PFSK-1 (cell line): ENCODE measurements around the gene NRDE2. TPM values are rescaled to one million over a fixed set of nuclear protein-coding genes. Genes with fewer than 3 reads are reported as not detected.
A peak's percentile ranks its signal among the peaks of the same experiment; 100 is the strongest.

ENCODE experiments used
- FOXP2 ChIP-seq: optimal IDR thresholded peaks from 2 replicates; pipeline ENCODE3; 2011; ENCODE audit warnings: borderline replicate concordance, control low read depth, inconsistent platforms; ENCODE audit not compliant: insufficient read depth; ENCODE audit errors: extremely low read length, extremely low read depth
- POLR2AphosphoS5 ChIP-seq: IDR thresholded peaks from 2 replicates; pipeline ENCODE4 v1.6.1; 2012; ENCODE audit warnings: low read depth, mild to moderate bottlenecking, control low read depth, low read length, moderate library complexity
- REST ChIP-seq, 2 experiments: IDR thresholded peaks; 2 replicates each; pipeline versions ENCODE4 v1.6.1 to v1.8.0; 2011 to 2012; ENCODE audit warnings: low read depth in 2 of 2, low read length in 2 of 2, control low read depth in 1 of 2, inconsistent platforms in 1 of 2, mild to moderate bottlenecking in 1 of 2, moderate library complexity in 1 of 2; ENCODE audit not compliant: insufficient read depth in 1 of 2
- SIN3A ChIP-seq: IDR thresholded peaks from 2 replicates; pipeline ENCODE4 v1.6.1; 2012; ENCODE audit warnings: mild to moderate bottlenecking, low read length, moderate library complexity, borderline replicate concordance; ENCODE audit not compliant: insufficient read depth
- TAF1 ChIP-seq: IDR thresholded peaks from 2 replicates; pipeline ENCODE4 v1.6.1; 2012; ENCODE audit warnings: low read length, control low read depth, borderline replicate concordance; ENCODE audit not compliant: insufficient read depth
- polyA plus RNA-seq: library from polyadenylated mRNA; unstranded; fragments of >200 nt; gene quantifications from one replicate; pipeline ENCODE4 v1.2.1, GENCODE V29; 2012; ENCODE audit warnings: low read depth, missing spikeins; ENCODE audit not compliant: insufficient read length

Gene NRDE2, protein sequence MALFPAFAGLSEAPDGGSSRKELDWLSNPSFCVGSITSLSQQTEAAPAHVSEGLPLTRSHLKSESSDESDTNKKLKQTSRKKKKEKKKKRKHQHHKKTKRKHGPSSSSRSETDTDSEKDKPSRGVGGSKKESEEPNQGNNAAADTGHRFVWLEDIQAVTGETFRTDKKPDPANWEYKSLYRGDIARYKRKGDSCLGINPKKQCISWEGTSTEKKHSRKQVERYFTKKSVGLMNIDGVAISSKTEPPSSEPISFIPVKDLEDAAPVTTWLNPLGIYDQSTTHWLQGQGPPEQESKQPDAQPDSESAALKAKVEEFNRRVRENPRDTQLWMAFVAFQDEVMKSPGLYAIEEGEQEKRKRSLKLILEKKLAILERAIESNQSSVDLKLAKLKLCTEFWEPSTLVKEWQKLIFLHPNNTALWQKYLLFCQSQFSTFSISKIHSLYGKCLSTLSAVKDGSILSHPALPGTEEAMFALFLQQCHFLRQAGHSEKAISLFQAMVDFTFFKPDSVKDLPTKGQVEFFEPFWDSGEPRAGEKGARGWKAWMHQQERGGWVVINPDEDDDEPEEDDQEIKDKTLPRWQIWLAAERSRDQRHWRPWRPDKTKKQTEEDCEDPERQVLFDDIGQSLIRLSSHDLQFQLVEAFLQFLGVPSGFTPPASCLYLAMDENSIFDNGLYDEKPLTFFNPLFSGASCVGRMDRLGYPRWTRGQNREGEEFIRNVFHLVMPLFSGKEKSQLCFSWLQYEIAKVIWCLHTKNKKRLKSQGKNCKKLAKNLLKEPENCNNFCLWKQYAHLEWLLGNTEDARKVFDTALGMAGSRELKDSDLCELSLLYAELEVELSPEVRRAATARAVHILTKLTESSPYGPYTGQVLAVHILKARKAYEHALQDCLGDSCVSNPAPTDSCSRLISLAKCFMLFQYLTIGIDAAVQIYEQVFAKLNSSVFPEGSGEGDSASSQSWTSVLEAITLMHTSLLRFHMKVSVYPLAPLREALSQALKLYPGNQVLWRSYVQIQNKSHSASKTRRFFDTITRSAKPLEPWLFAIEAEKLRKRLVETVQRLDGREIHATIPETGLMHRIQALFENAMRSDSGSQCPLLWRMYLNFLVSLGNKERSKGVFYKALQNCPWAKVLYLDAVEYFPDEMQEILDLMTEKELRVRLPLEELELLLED
- 7.6 TPM for polyA plus RNA-seq

DNA sequence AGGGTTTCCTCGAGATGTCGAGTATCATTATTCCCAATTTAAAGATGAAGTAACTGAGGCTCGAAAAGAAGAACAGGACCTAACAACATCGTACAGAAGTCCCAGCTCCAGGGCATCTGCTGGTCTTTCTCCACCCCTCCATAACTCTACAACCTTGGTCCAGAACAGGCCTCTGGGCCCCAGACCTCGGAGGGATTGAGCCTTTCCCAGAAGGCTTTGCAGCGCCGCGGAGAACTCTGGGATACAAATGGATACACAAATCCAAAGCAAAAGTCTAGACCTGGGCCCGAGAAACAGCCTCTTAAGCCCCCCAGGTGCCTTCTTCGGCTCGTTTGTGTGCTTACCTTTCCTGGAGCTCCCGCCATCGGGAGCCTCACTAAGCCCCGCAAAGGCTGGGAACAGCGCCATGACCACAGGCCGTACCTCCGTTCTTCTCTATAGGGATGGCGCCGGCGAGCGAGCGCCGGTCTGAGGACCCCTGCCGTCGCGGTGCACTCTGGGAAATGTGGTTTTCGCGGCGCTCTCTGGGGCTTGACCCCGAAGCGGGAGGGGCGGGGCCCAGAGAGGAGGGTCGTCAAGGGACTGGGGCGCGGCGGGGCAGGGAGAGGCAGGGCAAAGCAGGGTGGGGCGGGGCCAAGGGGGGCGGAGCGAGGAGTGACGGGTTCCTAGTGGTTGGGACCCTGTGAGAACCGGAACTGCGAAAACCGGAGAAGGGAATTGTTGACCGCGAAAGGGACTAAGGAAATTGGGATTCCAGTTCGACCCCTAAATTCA is at the start of gene NRDE2:
Gene NRDE2 (minus strand): TSS at position 445 of the 774 bp plus-strand sequence. CDS start 37 bp downstream, at position 408.
- no peak for TF ChIP-seq FOXP2
- TF ChIP-seq POLR2AphosphoS5 = peak; percentile 65; the same call in 1 of the 2 replicates
- no peak for TF ChIP-seq SIN3A
- TF ChIP-seq TAF1 = 0 out of 2 replicates have a peak, but pooled peaks have one; percentile 58
- no peak for TF ChIP-seq REST (IDR thresholded peaks at IDR 0.05; ENCODE audit: insufficient read depth in 1 of 2, low read depth in 2 of 2, low read length in 2 of 2)

DNA sequence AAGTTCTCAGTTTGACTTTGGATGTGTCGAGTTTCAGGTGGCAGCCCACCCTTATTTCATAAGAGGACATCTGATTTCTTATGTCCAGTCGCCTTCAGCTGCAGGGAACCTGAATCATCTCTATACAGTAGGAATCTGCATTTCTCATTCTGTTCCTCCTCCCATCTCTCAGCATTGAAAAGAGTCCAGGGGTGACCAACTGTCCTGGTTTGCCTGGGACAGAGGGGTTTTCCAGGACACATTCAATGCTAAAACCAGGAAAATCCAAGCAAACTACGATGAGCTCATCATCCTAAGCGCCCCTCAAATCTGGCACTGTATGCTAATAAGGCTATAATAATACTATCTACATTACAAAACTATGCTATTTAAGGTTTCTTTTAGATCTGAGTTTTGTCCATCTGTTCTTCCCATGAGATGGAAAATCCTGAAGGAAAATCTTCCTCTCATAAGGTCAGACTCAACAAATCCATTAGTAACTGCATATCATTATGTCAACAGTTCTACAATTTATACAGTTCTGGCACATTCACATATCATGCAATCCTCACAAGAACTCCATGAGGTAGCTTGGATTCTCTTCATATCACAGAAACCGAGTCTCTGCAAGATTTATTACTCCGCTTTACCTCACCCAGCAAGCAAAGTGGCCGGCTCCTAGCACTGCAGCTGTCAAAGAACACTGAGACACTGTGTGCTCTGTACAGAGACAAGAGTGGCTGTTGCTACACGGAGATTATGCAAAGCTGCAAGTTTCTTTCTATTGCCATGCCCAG is 49.5 kb upstream of the NRDE2 start:
- no peak for TF ChIP-seq TAF1
- TF ChIP-seq SIN3A = no peak
- no peak for TF ChIP-seq FOXP2
- no peak for TF ChIP-seq REST (IDR thresholded peaks at IDR 0.05; ENCODE audit: insufficient read depth in 1 of 2, low read depth in 2 of 2, low read length in 2 of 2)
- TF ChIP-seq POLR2AphosphoS5 = no peak

GRCh38 chr14:90379106-90379505 is 47.4 kb upstream of the NRDE2 start:
- TF ChIP-seq SIN3A = no peak
- no peak for TF ChIP-seq FOXP2
- no peak for TF ChIP-seq TAF1
- no peak for TF ChIP-seq POLR2AphosphoS5
- no peak for TF ChIP-seq REST (IDR thresholded peaks at IDR 0.05; ENCODE audit: insufficient read depth in 1 of 2, low read depth in 2 of 2, low read length in 2 of 2)

DNA sequence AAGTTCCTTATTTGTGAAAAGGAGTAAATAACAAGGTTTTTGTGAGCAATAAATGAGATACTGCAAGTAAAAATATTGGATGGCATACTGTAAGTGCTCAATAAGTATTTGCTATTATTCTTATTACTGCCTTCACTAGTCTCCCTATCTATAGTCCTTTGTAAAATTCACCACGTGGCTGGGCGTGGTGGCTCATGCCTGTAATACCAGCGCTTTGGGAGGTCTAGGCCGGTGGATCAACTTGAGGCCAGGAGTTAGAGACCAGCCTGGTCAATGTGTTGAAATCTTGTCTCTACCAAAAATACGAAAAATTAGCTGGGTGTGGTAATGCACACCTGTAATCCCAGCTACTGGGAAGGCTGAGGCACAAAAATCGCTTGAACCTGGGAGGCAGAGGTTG is 46.5 kb upstream of the NRDE2 start:
- TF ChIP-seq POLR2AphosphoS5 = no peak
- TF ChIP-seq TAF1 = no peak
- TF ChIP-seq SIN3A = no peak
- no peak for TF ChIP-seq FOXP2
- TF ChIP-seq REST (IDR thresholded peaks at IDR 0.05; ENCODE audit: insufficient read depth in 1 of 2, low read depth in 2 of 2, low read length in 2 of 2) = no peak
